B cell (primary cell): ENCODE measurements around the gene PPT2. TPM values are rescaled to one million over a fixed set of nuclear protein-coding genes. Genes with fewer than 3 reads are reported as not detected.

ENCODE experiments used
- ATAC-seq: fragments of 200-7000 bp; cut with Tn5 transposase; one replicate; pipeline ENCODE4 v1.10.0; 2021; ENCODE audit warnings: low read depth, mild to moderate bottlenecking, moderate number of reproducible peaks, moderate library complexity
- CTCF ChIA-PET: fragments of 350-600 bp; sonication (Branson Sonifier 250); formaldehyde crosslinking; loops from one replicate; lab custom pipeline; 2021; ENCODE audit warnings: antibody characterized with exemption, inconsistent platforms; lab: Charles Lee
- POLR2A ChIA-PET: fragments of 350-600 bp; sonication (Branson Sonifier 250); formaldehyde crosslinking; loops from one replicate; lab custom pipeline; 2021; ENCODE audit warnings: antibody characterized with exemption; lab: Charles Lee
- DNase-seq: peaks from one replicate; pipeline ENCODE4 v3.0.0; 2013
- H2AFZ ChIP-seq: 2 replicates; pipeline ENCODE4 v1.6.1; 2012; ENCODE audit warnings: mild to moderate bottlenecking, low read depth, low read length; ENCODE audit not compliant: insufficient read depth, poor library complexity, severe bottlenecking
- H3K27ac ChIP-seq, 2 donors: 1 replicate in 1 of 2; 2 replicates in 1 of 2; pipeline ENCODE4 v1.5.1; 2012 to 2013; ENCODE audit warnings: low read length in 2 of 2, mild to moderate bottlenecking in 2 of 2, moderate library complexity in 1 of 2
- H3K27me3 ChIP-seq, 4 experiments: fragments of 200-600 bp in 1 of 4; sonication (generic) in 1 of 4; replicated peaks in 1 of 4; 1 replicate in 2 of 4; 2 replicates in 2 of 4; pipeline versions ENCODE4 v1.6.1 to v1.7.0; 2013 to 2016; ENCODE audit warnings: low read length in 3 of 4, mild to moderate bottlenecking in 2 of 4, mixed read lengths in 1 of 4, moderate library complexity in 1 of 4; ENCODE audit not compliant: insufficient read depth in 4 of 4, control insufficient read depth in 3 of 4; ENCODE audit errors: control extremely low read depth in 1 of 4
- H3K36me3 ChIP-seq, 2 experiments: replicated peaks in 1 of 2; 1 replicate in 1 of 2; 2 replicates in 1 of 2; pipeline versions ENCODE4 v1.6.1 to v1.7.1; 2013; ENCODE audit warnings: low read length in 1 of 2; ENCODE audit not compliant: insufficient read depth in 2 of 2, control insufficient read depth in 1 of 2; ENCODE audit errors: control extremely low read depth in 1 of 2, extremely low read depth in 1 of 2
- H3K4me1 ChIP-seq, 2 donors: fragments of 200-600 bp in 1 of 2; sonication (generic) in 1 of 2; 1 replicate in 1 of 2; 2 replicates in 1 of 2; pipeline versions ENCODE4 v1.5.1 to v1.6.1; 2013 to 2017; ENCODE audit warnings: low read length in 2 of 2; ENCODE audit not compliant: control insufficient read depth in 2 of 2, insufficient read depth in 2 of 2
- H3K4me2 ChIP-seq: replicated peaks from 2 replicates; pipeline ENCODE3; 2012; ENCODE audit warnings: mild to moderate bottlenecking, low read depth, low read length; ENCODE audit not compliant: poor library complexity, severe bottlenecking
- H3K4me3 ChIP-seq, 5 experiments: fragments of 200-600 bp in 1 of 5; sonication (generic) in 1 of 5; 1 replicate in 3 of 5; 2 replicates in 2 of 5; pipeline versions ENCODE4 v1.5.1 to v1.7.0; 2011 to 2016; ENCODE audit warnings: low read length in 4 of 5, mild to moderate bottlenecking in 4 of 5, low read depth in 2 of 5, control low read depth in 1 of 5, moderate library complexity in 1 of 5; ENCODE audit not compliant: insufficient read depth in 1 of 5; ENCODE audit errors: control extremely low read depth in 1 of 5, extremely low read depth in 1 of 5
- H3K79me2 ChIP-seq: fragments of 200-600 bp; sonication (generic); one replicate; pipeline ENCODE4 v1.6.0; 2016; ENCODE audit warnings: low read length; ENCODE audit not compliant: control insufficient read depth, insufficient read depth
- H3K9ac ChIP-seq: fragments of 200-600 bp; sonication (generic); 2 replicates; pipeline ENCODE4 v1.6.1; 2017; ENCODE audit warnings: mild to moderate bottlenecking, low read length, moderate library complexity
- H3K9me3 ChIP-seq, 3 donors: one replicate each; pipeline versions ENCODE4 v1.6.1 to v1.7.1; 2013; ENCODE audit warnings: low read length in 2 of 3; ENCODE audit not compliant: control insufficient read depth in 2 of 3, insufficient read depth in 1 of 3; ENCODE audit errors: control extremely low read depth in 1 of 3
- H4K20me1 ChIP-seq: 2 replicates; pipeline ENCODE4 v1.6.0; 2012; ENCODE audit warnings: mild to moderate bottlenecking, low read length; ENCODE audit not compliant: insufficient read depth, control insufficient read depth, poor library complexity, severe bottlenecking
- H3K27ac Mint-ChIP-seq: one replicate; pipeline ENCODE4 v1.8.0; 2021; ENCODE audit warnings: mixed read lengths
- H3K27me3 Mint-ChIP-seq: one replicate; pipeline ENCODE4 v1.8.0; 2021; ENCODE audit warnings: mixed read lengths
- H3K4me1 Mint-ChIP-seq: one replicate; pipeline ENCODE4 v1.8.0; 2021; ENCODE audit warnings: mixed read lengths
- H3K4me3 Mint-ChIP-seq: one replicate; pipeline ENCODE4 v1.8.0; 2021; ENCODE audit warnings: mixed read lengths
- H3K9me3 Mint-ChIP-seq: one replicate; pipeline ENCODE4 v1.8.0; 2022; ENCODE audit warnings: mixed read lengths; ENCODE audit not compliant: insufficient read depth
- CTCF ChIP-seq: fragments of 200-600 bp; IDR thresholded peaks from one replicate; pipeline ENCODE4 v1.8.0; 2022; ENCODE audit warnings: antibody characterized with exemption, mild to moderate bottlenecking
- EZH2 ChIP-seq: IDR thresholded peaks from 2 replicates; pipeline ENCODE4 v1.6.1; 2012; ENCODE audit warnings: borderline replicate concordance, low read depth, mild to moderate bottlenecking, moderate library complexity, low read length; ENCODE audit not compliant: insufficient read depth, poor library complexity, severe bottlenecking
- WGBS: methylation state at CpG from one replicate; pipeline ENCODE4 v1.1.5; 2013; ENCODE audit warnings: missing lambda C conversion rate; ENCODE audit not compliant: insufficient coverage; 5-methylcytosine and 5-hydroxymethylcytosine counted together
- intact Hi-C: fragments of 100-400 bp; cut with micrococcal nuclease; formaldehyde crosslinking; loops from one replicate; pipeline ENCODE4 v1.10.0; 2022
- polyA plus RNA-seq: library from polyadenylated mRNA; depleted of rRNA; stranded (reverse); fragments of >200 nt; gene quantifications from 2 replicates; pipeline ENCODE4 v1.2.3, GENCODE V29; 2012
- total RNA-seq, 2 donors: library from RNA; stranded (reverse); fragments of 120-200 nt in 1 of 2; gene quantifications; 1 replicate in 1 of 2; 2 replicates in 1 of 2; pipeline versions ENCODE4 v1.2.3 to v1.2.4, GENCODE V29; 2013 to 2022

PPT2 gene
- total and polyA plus RNA-seq, 2 donors (not counting 1 experiment from before 2014, with no cell fraction given): 1.2 to 4.2 TPM

GRCh38 chr6:32152769-32153563 lies 975 bp upstream of the PPT2 start:
- Mint-ChIP-seq H3K4me1 (peaks cover 57% of the 10 kb centered on the region), H3K4me3 (peak overlapping the region; percentile 99), H3K27ac (no peak overlapping the region), H3K27me3 (peaks cover 44% of the 10 kb centered on the region), H3K9me3 (no peaks in the 10 kb centered on the region)
- ATAC-seq (no peak), DNase-seq (no peak)
- Histone ChIP-seq H3K4me1 (peaks cover 34 to 42% of the 10 kb centered on the region in 2 donors), H3K4me2 (peak overlapping the region; percentile 24), H2AFZ (no peak overlapping the region), H3K36me3 (no peaks in the 10 kb centered on the region), H3K9ac (no peak overlapping the region), H3K4me3 (no peak overlapping the region), H3K27me3 (peaks cover 0 to 63% (median 25%) of the 10 kb centered on the region in 4 experiments), H4K20me1 (no peaks in the 10 kb centered on the region), H3K79me2 (no peaks in the 10 kb centered on the region), H3K27ac (no peak overlapping the region), H3K9me3 (peaks cover 0 to 16% (median 3%) of the 10 kb centered on the region in 3 donors)
- intact Hi-C loops: loop anchor here (10.0 kb wide), 1 partner anchor 108 kb away; no protein-coding TSS in a partner anchor
- ChIA-PET CTCF (interaction anchor here (0.5 to 0.7 kb wide), 3 partner anchors 92 to 1195 kb away, joined by 3 to 5 read pairs (median 3); no protein-coding TSS in a partner anchor), POLR2A (interaction anchor here (0.6 to 0.7 kb wide), 3 partner anchors 55 to 1535 kb away, joined by 3 to 5 read pairs (median 5); partner anchors contain the start of gene MRPS18B)
- WGBS: 64% methylated on average over 27 of the region's 35 CpGs
- TF ChIP-seq EZH2 (no peak), CTCF (no peak)
